Fibroblast of lung (primary cell): ENCODE measurements around the gene PAQR6.

ENCODE experiments used
- EZH2 ChIP-seq: IDR thresholded peaks from 2 replicates; pipeline ENCODE4 v1.5.1; 2012; ENCODE audit warnings: low read length, control low read depth, mild to moderate bottlenecking; ENCODE audit errors: missing control alignments
- TF ChIP-seq, protein P1 (sequence below), 2 donors: IDR thresholded peaks in 1 of 2; conservative IDR thresholded peaks in 1 of 2; 1 replicate in 1 of 2; 2 replicates in 1 of 2; pipeline ENCODE4 v1.5.1; 2011 to 2012; ENCODE audit warnings: low read length in 2 of 2, control low read depth in 1 of 2, inconsistent platforms in 1 of 2, low read depth in 1 of 2, mild to moderate bottlenecking in 1 of 2

DNA sequence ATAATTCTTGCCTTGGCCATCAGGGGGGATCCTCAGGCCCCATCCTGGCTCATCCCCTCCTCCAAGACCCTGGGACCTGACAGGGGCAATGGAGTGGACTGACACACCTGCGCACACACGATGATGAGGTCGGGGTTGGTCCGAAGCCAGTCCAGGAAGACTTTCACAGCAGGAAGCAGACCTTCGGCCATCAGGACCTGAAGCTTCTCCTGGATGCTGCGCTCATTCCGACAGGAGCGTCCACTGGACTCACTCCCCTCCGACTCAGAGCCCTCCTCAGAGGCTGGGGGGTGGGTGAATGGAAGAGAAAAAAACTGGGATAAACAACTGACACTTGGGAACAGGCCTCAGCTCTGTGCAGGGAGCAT is 15.4 kb upstream of the PAQR6 start:
- TF ChIP-seq, protein P1, sequence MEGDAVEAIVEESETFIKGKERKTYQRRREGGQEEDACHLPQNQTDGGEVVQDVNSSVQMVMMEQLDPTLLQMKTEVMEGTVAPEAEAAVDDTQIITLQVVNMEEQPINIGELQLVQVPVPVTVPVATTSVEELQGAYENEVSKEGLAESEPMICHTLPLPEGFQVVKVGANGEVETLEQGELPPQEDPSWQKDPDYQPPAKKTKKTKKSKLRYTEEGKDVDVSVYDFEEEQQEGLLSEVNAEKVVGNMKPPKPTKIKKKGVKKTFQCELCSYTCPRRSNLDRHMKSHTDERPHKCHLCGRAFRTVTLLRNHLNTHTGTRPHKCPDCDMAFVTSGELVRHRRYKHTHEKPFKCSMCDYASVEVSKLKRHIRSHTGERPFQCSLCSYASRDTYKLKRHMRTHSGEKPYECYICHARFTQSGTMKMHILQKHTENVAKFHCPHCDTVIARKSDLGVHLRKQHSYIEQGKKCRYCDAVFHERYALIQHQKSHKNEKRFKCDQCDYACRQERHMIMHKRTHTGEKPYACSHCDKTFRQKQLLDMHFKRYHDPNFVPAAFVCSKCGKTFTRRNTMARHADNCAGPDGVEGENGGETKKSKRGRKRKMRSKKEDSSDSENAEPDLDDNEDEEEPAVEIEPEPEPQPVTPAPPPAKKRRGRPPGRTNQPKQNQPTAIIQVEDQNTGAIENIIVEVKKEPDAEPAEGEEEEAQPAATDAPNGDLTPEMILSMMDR (conservative IDR thresholded peaks at IDR 0.05 in 1 of 2, IDR thresholded peaks at IDR 0.05 in 1 of 2; ENCODE audit: low read depth in 1 of 2, low read length in 2 of 2), result no peak
- TF ChIP-seq EZH2, result no peak
